GM23338 (cell line): ENCODE measurements around the gene CDYL. TPM values are rescaled to one million over a fixed set of nuclear protein-coding genes. Genes with fewer than 3 reads are reported as not detected.

Source experiments
- ATAC-seq: fragments of 200-7000 bp; cut with Tn5 transposase; 3 replicates; pipeline ENCODE4 v1.9.1; 2020
- DNase-seq: peaks from one replicate; pipeline ENCODE4 v3.0.0-alpha.2; 2015; ENCODE audit warnings: low spot score
- H2AFZ ChIP-seq: fragments of 200-600 bp; sonication (generic); 2 replicates; pipeline ENCODE4 v1.8.0; 2016; ENCODE audit warnings: antibody characterized with exemption, mild to moderate bottlenecking, moderate library complexity
- H3F3A ChIP-seq: fragments of 200-600 bp; sonication (generic); replicated peaks from 2 replicates; pipeline ENCODE4 v1.8.0; 2017; ENCODE audit warnings: antibody characterized with exemption, mixed run types, low read depth
- H3K27ac ChIP-seq: fragments of 200-600 bp; sonication (generic); 2 replicates; pipeline ENCODE4 v1.6.1; 2016; ENCODE audit warnings: low read depth
- H3K27me3 ChIP-seq: fragments of 200-600 bp; sonication (generic); 2 replicates; pipeline ENCODE4 v1.8.0; 2016; ENCODE audit warnings: mild to moderate bottlenecking, mixed run types, moderate library complexity; ENCODE audit not compliant: insufficient read depth
- H3K36me3 ChIP-seq: fragments of 200-600 bp; sonication (generic); 2 replicates; pipeline ENCODE4 v1.8.0; 2016; ENCODE audit warnings: mild to moderate bottlenecking; ENCODE audit not compliant: insufficient read depth
- H3K4me1 ChIP-seq: fragments of 200-600 bp; sonication (generic); 2 replicates; pipeline ENCODE4 v1.8.0; 2016; ENCODE audit warnings: mild to moderate bottlenecking, moderate library complexity; ENCODE audit not compliant: insufficient read depth
- H3K4me2 ChIP-seq: fragments of 200-600 bp; sonication (generic); 2 replicates; pipeline ENCODE4 v1.7.1; 2017; ENCODE audit warnings: mixed run types
- H3K4me3 ChIP-seq: fragments of 200-600 bp; sonication (generic); 2 replicates; pipeline ENCODE4 v1.6.1; 2016; ENCODE audit warnings: mixed run types
- H3K79me2 ChIP-seq: fragments of 200-600 bp; sonication (generic); replicated peaks from 2 replicates; pipeline ENCODE4 v1.8.0; 2017; ENCODE audit warnings: mild to moderate bottlenecking; ENCODE audit not compliant: insufficient read depth
- H3K9me2 ChIP-seq: fragments of 200-600 bp; sonication (generic); 2 replicates; pipeline ENCODE4 v1.8.0; 2017; ENCODE audit not compliant: insufficient read depth
- H4K20me1 ChIP-seq: fragments of 200-600 bp; sonication (generic); replicated peaks from 2 replicates; pipeline ENCODE4 v1.8.0; 2017; ENCODE audit warnings: mild to moderate bottlenecking; ENCODE audit not compliant: insufficient read depth
- H3K27ac Mint-ChIP-seq: 2 replicates; pipeline ENCODE4 v1.8.0; 2020; ENCODE audit warnings: inconsistent platforms, mild to moderate bottlenecking, moderate library complexity, mixed read lengths
- H3K27me3 Mint-ChIP-seq: 3 replicates; pipeline ENCODE4 v1.8.0; 2022; ENCODE audit warnings: low read depth, mild to moderate bottlenecking, moderate library complexity, mixed read lengths, inconsistent platforms; ENCODE audit not compliant: insufficient read depth, poor library complexity
- H3K36me3 Mint-ChIP-seq: 3 replicates; pipeline ENCODE4 v1.8.0; 2021; ENCODE audit warnings: low read depth, mild to moderate bottlenecking, inconsistent platforms, moderate library complexity, mixed read lengths
- H3K4me1 Mint-ChIP-seq: 3 replicates; pipeline ENCODE4 v1.8.0; 2020; ENCODE audit warnings: mild to moderate bottlenecking, inconsistent platforms, mixed read lengths
- H3K4me3 Mint-ChIP-seq: 3 replicates; pipeline ENCODE4 v1.8.0; 2021; ENCODE audit warnings: moderate library complexity, mild to moderate bottlenecking, inconsistent platforms, mixed read lengths
- H3K9me3 Mint-ChIP-seq: 3 replicates; pipeline ENCODE4 v1.8.0; 2020; ENCODE audit warnings: moderate library complexity, mild to moderate bottlenecking, inconsistent platforms, mixed read lengths
- EZH2phosphoT487 ChIP-seq: fragments of 200-600 bp; sonication (generic); IDR thresholded peaks from one replicate; pipeline ENCODE4 v1.8.1; 2018; ENCODE audit warnings: antibody characterized with exemption; ENCODE audit not compliant: unreplicated experiment
- POLR2AphosphoS5 ChIP-seq: IDR thresholded peaks from 2 replicates; pipeline ENCODE4 v1.6.1; 2016; ENCODE audit warnings: antibody characterized with exemption, low read depth
- STAT1 ChIP-seq: IDR thresholded peaks from one replicate; pipeline ENCODE4 v1.6.1; 2016; ENCODE audit warnings: antibody characterized with exemption; ENCODE audit not compliant: unreplicated experiment
- ZNF331 ChIP-seq: fragments of 250-450 bp; sonication (Bioruptor Pico); IDR thresholded peaks from 2 replicates; pipeline ENCODE4 v1.5.0; 2020; ENCODE audit warnings: low read depth, mild to moderate bottlenecking, moderate library complexity
- polyA plus RNA-seq: library from polyadenylated mRNA; unstranded; fragments of >200 nt; fragmentation: Nextera tagmentation; extraction: Ambion mirVana; gene quantifications from 2 replicates; pipeline ENCODE4 v1.2.1, GENCODE V29; 2016
- total RNA-seq: library from RNA; depleted of rRNA; stranded (reverse); fragments of >200 nt; shearing (Covaris generic); gene quantifications from 2 replicates; pipeline ENCODE4 v1.2.3, GENCODE V29; 2014
- TF ChIP-seq, protein P1 (sequence below), 2 experiments: fragments of 200-600 bp in 1 of 2; sonication (generic) in 1 of 2; conservative IDR thresholded peaks; 2 replicates each; pipeline versions ENCODE4 v1.5.1 to v1.6.1; 2016 to 2017; ENCODE audit warnings: antibody characterized with exemption in 2 of 2, low read depth in 2 of 2, mild to moderate bottlenecking in 2 of 2, moderate library complexity in 1 of 2
- TF ChIP-seq, protein P2 (sequence below): IDR thresholded peaks from one replicate; pipeline ENCODE4 v1.6.1; 2018; ENCODE audit warnings: antibody characterized with exemption; ENCODE audit not compliant: unreplicated experiment

CDYL gene
- total and polyA plus RNA-seq, 2 experiments from 2014 or later: 67.2 to 128 TPM

- H3K4me3 Mint-ChIP-seq: no peak overlapping the region
- H3K27me3 Mint-ChIP-seq: peaks cover 17% of the 10 kb centered on the region
- H3K27ac Mint-ChIP-seq: no peak overlapping the region
- Histone ChIP-seq H2AFZ (no peak overlapping the region), H3K36me3 (no peaks in the 10 kb centered on the region), H3F3A (0 out of 2 replicates have a peak, but pooled peaks cover 3% of the 10 kb centered on the region), H3K4me2 (peak overlapping the region; percentile 68), H3K27me3 (peaks cover 17% of the 10 kb centered on the region), H4K20me1 (peaks cover 98% of the 10 kb centered on the region), H3K4me3 (no peak overlapping the region), H3K79me2 (peaks cover 100% of the 10 kb centered on the region), H3K27ac (no peak overlapping the region), H3K9me2 (no peaks in the 10 kb centered on the region), H3K4me1 (peaks cover 56% of the 10 kb centered on the region)
- DNase-seq (peak; percentile 9), ATAC-seq (no peak)
- TF ChIP-seq, protein P1, sequence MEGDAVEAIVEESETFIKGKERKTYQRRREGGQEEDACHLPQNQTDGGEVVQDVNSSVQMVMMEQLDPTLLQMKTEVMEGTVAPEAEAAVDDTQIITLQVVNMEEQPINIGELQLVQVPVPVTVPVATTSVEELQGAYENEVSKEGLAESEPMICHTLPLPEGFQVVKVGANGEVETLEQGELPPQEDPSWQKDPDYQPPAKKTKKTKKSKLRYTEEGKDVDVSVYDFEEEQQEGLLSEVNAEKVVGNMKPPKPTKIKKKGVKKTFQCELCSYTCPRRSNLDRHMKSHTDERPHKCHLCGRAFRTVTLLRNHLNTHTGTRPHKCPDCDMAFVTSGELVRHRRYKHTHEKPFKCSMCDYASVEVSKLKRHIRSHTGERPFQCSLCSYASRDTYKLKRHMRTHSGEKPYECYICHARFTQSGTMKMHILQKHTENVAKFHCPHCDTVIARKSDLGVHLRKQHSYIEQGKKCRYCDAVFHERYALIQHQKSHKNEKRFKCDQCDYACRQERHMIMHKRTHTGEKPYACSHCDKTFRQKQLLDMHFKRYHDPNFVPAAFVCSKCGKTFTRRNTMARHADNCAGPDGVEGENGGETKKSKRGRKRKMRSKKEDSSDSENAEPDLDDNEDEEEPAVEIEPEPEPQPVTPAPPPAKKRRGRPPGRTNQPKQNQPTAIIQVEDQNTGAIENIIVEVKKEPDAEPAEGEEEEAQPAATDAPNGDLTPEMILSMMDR (conservative IDR thresholded peaks at IDR 0.05; ENCODE audit: low read depth in 2 of 2): peak in 1 of 2 experiments; percentile 58; a peak in 3 of 4 replicates
- TF ChIP-seq, protein P2, sequence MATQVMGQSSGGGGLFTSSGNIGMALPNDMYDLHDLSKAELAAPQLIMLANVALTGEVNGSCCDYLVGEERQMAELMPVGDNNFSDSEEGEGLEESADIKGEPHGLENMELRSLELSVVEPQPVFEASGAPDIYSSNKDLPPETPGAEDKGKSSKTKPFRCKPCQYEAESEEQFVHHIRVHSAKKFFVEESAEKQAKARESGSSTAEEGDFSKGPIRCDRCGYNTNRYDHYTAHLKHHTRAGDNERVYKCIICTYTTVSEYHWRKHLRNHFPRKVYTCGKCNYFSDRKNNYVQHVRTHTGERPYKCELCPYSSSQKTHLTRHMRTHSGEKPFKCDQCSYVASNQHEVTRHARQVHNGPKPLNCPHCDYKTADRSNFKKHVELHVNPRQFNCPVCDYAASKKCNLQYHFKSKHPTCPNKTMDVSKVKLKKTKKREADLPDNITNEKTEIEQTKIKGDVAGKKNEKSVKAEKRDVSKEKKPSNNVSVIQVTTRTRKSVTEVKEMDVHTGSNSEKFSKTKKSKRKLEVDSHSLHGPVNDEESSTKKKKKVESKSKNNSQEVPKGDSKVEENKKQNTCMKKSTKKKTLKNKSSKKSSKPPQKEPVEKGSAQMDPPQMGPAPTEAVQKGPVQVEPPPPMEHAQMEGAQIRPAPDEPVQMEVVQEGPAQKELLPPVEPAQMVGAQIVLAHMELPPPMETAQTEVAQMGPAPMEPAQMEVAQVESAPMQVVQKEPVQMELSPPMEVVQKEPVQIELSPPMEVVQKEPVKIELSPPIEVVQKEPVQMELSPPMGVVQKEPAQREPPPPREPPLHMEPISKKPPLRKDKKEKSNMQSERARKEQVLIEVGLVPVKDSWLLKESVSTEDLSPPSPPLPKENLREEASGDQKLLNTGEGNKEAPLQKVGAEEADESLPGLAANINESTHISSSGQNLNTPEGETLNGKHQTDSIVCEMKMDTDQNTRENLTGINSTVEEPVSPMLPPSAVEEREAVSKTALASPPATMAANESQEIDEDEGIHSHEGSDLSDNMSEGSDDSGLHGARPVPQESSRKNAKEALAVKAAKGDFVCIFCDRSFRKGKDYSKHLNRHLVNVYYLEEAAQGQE: no peak
- H3K36me3 Mint-ChIP-seq: peaks cover 4% of the 10 kb centered on the region; the same call in 2 of the 3 replicates
- no peaks in the 10 kb centered on the region for H3K9me3 Mint-ChIP-seq
- peaks cover 50% of the 10 kb centered on the region for H3K4me1 Mint-ChIP-seq
These were observed 14.1 kb downstream of the CDYL start for GRCh38 chr6:4790158-4790899.

DNA sequence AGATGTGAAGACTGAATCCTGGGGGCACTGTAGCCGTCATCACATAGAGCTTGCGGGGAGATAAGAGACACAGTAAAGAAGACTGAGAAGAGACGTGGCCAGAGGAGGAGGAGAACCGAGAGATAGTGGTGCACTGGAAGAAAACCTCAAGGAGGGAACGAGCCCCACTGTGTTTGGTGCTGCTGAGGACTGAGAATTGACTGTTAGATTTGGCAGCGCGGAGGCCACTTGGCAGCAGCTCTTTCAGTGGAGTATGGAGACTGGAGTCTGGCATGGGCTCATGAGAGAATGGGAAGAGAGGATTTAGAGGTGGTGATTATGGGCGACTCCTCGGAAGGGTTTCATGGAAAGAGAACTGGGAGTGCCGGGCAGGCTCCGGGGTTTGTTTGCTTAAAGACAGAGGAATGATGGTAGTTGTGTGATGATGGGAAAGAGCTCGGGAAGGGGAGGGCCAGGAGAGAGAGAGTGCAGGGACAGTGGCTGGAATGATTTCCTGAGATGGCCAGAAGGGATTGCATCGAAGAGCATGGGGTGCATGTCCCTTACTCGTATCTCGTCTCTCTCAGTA, 18.0 kb downstream of the CDYL start:
- Histone ChIP-seq H3K9me2 (no peaks in the 10 kb centered on the region), H3F3A (no peaks in the 10 kb centered on the region), H3K27ac (no peak overlapping the region), H4K20me1 (peaks cover 96% of the 10 kb centered on the region), H3K79me2 (peaks cover 100% of the 10 kb centered on the region), H3K4me1 (peaks cover 22% of the 10 kb centered on the region), H2AFZ (no peak overlapping the region), H3K36me3 (no peaks in the 10 kb centered on the region), H3K4me3 (no peak overlapping the region), H3K27me3 (no peaks in the 10 kb centered on the region), H3K4me2 (peak overlapping the region; percentile 56; the same call in 1 of the 2 replicates)
- peak; percentile 62 for DNase-seq
- TF ChIP-seq STAT1: no peak
- no peak for TF ChIP-seq EZH2phosphoT487
- TF ChIP-seq, protein P1 (conservative IDR thresholded peaks at IDR 0.05; ENCODE audit: low read depth in 2 of 2): no peak
- TF ChIP-seq, protein P2: no peak
- TF ChIP-seq ZNF331: no peak
- TF ChIP-seq POLR2AphosphoS5: no peak
- Mint-ChIP-seq H3K36me3 (no peaks in the 10 kb centered on the region; the same call in 2 of the 3 replicates), H3K4me1 (peaks cover 27% of the 10 kb centered on the region), H3K4me3 (no peak overlapping the region), H3K9me3 (no peaks in the 10 kb centered on the region), H3K27me3 (peaks cover 5% of the 10 kb centered on the region), H3K27ac (no peak overlapping the region)
- peak; percentile 82 for ATAC-seq
